CD4-positive, alpha-beta T cell treated with Interleukin-17A for 1 hour (primary cell): ENCODE measurements around the gene DNTT.

Experiments
- DNase-seq: peaks from one replicate; pipeline ENCODE4 v3.0.0-alpha.2; 2020

The DNTT gene

DNA sequence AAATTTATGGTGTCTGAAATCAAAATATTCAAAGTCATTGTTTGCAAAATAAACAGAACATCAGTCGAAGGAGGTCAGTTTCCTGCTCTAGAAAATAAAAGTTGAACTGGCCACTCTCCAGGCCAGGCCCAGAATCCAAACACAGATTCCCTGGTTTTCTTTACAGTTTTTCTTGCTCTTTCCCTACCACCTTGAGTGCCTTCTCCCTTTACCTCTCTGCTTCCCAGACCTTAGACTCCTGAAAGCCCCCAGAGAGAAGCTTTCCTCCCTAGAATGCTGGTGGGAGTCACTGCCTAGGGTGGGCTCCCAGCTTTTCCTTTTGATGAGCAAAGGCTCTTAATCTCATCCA is 6.1 kb downstream of the DNTT start:
- no peak for DNase-seq

DNA sequence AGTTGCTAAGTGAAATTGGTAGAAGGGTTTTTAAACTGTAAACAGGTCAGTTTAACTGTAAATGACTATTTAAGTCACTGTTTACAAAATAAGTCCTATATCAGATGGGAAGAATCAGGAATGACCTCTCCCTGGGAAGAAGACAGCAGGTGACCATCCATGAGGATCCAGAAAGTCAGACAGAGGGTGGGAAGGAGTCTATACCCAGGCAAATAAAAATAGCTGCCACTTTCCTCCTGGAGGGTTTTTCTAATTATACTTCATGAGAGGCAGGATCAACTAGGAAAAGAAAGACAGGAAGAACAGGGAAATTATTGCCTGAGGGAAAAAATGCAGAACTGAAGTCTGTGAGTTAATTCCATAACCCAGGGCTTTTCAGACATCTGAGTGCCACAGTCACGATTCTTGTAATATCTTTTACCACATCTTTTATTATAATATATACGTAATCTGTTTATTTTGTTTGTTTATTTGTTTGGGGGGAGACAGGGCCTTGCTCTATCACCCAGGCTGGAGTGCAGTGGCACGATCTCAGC is 7.0 kb downstream of the DNTT start:
- DNase-seq = no peak

DNA sequence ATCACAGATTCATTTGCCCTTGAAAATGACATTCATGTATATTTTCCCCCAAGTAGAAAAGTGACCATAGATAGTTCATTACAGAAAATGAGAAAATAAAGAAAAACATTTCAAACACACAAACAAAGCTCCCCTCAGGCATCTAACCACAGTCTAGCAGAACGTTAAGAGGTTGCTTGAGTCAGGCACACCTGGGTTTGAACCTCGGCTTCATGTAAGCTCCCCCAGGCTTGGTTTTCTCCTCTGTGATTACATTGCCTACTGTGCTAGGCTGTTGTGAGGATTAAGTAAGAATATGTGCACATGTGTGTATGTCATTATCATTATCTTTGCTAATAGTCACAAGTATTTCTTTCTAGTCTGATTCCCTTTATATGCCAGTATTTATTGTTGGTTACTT is 9.1 kb downstream of the DNTT start:
- DNase-seq = no peak

DNA sequence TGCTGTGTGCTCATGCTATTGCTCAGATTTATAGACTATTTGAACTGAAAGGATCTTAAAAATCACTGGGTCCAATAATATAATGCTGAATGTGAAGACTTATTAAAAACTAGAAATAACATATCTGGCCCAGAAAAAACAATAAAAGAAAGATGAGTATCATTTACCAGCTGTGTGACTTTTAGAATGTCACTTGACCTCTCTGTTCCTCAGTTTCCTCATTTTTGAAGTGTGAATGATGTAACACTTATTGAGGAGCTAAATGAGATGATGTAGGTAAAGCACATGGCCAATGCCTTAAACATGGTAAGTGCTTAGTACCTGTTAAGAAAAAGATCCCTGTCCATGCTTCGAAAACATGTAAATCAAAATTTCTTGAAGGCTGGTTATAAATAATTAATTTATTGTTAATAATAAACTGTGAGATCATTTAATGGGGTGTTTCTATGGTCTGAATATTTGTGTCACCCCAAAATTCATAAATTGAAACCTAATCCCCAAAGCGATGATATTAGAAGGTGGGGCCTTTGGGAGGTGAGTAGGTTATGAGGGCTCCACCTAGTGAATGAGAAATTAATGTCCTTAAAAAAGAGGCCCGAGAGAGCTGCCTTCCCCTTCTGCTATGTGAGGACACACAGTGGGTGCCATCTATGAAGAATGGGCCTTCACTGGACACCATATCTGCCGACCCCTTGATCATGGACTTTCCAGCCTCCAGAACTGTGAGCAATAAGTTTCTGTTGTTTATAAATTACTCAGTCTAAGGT is 13.0 kb downstream of the DNTT start:
- DNase-seq = no peak

DNA sequence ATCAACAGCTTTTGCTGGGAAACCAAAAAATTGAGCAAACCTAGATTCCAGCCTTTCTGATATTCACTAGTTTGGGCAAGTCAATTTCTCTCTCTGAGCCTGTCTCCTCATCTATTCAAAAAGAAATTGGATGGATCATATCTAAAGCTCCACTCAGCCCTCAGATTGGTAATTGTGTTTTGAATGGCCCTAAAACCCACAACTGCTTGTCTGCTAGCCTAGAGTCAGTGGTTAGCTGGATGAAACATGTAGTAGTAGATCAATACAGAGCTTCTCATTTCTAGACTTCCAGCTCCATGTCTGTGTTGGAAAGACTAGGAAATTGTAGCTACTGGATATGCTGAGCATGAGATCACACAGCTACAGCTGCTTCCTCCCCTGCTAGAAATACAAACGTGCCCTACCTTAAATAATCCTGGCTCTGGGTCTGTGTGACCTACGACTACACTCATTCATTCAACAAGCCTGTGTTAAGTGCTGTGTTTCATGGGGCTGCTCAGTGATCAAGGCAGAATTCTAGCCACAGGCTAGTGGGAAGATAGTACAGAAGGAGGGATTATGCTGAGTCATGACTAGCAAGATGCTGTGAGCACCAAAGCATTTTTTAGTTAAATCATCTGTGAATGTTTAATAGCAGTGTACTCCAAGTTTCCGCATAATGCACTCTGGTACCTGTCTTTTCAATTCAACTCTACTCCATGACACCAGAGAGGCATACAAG is 15.7 kb downstream of the DNTT start:
- no peak for DNase-seq

DNA sequence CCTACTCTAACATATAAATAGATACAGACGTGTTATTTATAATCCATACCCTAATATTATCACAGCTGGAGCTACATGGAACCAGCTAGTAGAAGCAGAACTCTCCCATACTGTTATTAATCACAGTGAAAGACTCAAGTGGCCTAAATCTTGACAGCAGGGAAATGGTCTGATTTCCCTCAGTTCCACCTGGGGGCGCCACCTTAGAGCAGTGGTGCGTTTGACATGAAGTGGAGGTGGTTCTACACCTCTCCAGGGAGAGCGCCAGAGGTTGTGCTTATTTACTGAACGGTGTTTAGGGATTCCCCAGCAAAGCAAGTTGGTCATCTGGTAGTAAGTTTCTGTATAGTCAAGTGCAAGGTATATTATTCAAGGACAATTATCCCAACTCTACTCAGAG is 17.6 kb downstream of the DNTT start:
- DNase-seq = no peak

DNA sequence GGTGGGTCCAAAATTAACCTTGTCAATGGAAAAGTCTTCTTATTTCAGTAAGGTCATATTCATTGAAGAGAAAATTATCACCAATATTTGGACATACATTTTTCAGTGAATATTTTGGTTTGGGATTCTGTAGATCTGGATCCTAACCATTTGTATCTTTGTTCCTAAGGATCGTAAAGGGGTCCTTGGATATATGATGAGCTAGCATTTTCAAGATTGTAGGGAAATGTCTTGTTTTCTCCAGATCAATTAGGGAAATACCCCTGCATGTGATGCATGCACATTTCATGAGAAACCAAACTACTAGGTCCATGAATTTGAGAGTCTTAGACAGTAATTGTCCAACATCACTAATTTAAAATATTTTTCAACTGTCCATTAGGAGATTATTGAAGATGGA is 18.0 kb downstream of the DNTT start:
- no peak for DNase-seq

DNA sequence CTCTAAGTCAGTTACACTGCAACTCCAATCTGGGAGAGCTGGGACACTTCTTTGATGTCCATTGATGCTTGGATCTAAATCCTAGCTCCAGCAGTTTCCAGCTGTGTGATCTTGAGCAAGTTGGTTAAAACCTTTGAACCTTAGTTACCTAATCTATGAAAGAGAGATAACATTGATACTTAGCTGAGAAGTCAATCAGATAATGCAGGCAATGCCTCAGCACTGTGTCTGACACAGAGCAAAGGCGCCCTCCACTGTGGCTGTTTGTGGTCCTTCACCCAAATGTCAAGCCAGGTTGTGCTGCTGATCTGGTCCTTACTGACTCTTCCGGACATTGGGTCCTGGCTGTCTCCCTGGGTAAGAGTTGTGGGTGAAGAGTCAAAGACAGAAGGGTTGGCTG is 20.2 kb downstream of the DNTT start:
- DNase-seq = no peak

DNA sequence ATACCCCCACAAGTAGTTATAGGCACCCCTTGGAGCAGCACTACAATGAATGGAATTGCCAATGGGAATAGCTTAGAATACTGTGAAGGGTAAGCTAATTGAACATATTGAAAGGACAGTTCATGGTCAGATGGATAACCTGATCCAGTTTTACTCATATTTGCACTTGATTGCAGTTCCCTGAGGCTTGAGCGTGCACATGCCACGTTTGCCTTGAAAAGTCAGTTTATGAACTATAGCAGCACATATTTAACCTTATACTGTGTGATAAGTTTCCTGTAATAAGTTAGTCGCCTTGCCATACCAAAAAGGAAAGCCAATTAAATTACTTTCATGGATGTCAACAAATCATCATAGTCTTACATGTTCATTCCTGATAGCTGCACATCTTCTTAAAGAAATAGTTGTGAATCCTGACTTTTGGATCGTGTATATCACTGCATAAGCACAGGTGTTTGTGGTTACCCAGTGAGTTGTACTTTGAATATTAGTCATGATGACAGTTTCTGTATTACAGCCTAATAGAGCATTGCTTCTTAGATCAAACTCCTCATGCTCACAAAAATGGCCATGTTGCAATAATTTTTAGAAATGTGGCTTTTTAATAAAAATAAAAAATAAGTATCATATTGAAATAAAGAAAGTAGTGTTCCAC is 21.6 kb downstream of the DNTT start:
- no peak for DNase-seq

DNA sequence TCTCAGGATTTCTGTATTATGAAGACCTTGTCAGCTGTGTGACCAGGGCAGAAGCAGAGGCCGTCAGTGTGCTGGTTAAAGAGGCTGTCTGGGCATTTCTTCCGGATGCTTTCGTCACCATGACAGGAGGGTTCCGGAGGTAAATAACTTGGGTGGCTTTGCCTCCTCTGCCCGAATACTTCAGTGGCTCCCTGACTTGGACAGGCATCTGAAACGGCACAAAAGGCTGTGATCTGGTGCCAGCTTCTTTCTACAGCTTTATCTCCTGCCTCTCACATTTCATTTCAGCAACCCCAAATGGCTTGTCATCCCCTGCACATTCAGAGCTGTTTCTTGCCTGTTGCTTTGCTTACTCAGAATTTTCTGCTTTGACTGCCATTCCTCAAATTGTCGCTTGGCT is 23.2 kb downstream of the DNTT start:
- DNase-seq = no peak

DNA sequence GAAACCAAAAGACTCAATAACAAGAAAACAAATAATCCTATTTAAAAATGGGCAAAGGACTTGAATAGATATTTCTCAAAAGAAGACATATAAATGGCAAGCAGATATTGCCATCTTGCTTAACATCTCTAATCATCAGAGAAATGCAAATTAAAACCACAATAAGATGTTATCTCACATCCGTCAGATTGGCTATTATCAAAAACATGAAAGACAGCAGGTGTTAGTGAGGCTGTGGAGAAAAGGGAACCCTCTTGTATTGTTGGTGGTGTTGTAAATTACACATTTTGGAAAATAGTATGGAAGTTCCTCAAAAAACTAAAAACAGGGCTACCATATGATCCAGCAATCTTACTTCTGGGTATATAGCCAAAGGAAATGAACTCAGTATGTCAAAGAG is 28.9 kb downstream of the DNTT start:
- peak; percentile 29 for DNase-seq

DNA sequence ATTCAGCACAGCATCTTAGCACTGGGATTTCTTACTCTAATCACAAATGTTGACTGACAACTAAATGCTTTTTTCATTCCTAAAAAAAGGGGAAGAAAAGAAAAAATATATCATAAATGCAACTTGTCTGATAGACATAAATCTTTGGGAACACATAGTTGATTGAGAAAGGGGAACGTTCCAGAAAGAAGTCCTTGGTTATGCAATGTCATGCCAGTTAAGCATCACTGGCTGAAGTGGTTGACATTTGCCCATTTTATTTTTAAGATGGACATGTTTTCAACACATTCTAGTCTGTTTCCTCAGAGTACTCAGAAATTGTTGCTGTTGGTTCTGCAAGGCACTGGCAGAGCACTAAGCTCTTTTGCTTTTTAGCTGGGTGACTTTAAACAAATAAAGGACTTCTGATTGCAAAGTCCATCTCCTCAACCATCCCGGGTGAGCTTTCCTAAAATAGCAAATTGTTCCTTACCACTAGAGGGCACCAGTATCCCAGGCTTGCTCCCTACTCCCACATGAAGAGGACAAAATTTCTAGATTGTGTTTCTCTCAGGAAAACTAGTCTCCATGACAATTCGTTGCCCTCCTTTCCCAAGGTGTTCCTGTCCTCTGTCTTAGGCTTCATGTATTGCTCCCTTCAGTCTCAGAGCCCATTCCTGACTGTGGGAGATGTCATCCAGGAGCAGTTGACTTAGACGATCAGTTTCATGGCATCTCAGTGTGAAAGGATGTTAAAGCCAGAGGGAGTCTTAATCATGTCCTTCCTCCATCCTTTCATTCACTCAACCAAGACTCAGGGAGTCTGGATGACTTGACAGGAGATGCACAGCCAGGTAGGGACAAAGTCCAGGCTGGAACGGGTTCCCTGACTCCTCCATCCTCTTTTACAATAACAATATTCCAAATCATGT is 30.6 kb downstream of the DNTT start:
- peak; percentile 23 for DNase-seq

DNA sequence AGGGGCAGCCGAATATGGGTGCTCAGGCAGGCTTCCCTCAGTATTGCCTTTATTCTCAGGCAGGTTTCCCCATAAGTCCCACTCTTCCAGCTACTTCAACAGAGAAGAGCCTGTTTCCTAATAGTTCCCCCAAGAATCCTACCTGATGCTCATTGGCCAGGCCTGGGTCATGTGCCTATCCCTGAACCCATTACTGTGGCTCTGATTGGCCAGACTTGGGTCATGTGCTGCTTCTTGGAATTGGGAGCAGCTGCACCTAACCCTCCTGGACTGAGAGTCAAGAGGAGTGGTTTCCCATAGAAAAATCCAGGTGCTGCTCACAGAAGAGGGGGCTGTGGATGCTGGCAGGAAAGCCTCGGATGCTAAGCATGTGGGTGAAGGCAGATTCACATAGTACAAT is 32.9 kb downstream of the DNTT start:
- no peak for DNase-seq

DNA sequence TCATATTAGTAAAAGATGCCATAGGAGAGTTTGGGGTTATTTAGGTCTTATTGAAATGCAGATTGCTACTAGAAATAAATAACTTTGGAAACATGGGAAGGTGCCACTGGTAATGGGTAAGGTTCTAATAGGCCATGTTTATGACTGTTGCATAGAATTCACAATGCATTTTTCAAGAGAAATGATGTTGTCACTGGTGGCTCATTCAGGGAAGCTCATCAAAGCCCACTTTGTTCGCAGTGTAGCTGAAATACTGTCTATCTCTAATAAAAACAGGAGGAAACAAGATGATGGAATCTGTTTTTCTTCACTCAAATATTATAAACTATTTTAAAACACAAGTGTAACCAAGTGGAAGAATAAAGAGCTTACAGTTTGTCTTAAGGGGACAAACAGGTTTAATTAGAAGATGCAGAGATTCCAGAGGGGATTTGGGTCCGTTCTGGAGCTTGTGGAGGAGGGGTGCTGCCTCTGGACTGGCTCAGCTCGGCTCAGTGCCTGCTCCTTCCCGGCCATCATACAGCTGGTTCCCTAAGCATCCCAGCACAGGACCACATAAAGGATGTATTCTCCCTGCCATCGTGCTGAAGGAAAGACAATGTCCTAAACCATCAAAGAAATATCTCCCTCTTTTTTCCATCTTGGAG is 34.2 kb downstream of the DNTT start:
- DNase-seq = no peak

DNA sequence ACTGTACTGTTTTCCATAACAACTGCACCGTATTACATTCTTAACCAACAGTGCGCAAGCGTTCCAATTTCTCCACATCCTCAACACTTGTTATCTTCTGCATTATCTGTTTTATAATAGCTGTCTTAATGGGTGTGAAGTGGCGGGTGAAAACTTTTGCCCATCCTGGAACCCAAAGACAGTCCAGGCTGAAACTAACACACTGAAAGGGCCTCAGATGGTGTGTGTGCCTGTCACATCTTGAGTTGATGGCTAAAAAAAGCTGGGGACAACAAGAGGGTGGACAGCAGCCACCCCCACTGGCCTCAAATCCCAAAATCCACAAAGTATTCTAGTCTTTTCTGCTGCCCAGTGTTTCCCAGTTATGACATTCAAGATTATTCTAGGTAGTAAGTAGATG is 35.1 kb downstream of the DNTT start:
- DNase-seq = no peak

DNA sequence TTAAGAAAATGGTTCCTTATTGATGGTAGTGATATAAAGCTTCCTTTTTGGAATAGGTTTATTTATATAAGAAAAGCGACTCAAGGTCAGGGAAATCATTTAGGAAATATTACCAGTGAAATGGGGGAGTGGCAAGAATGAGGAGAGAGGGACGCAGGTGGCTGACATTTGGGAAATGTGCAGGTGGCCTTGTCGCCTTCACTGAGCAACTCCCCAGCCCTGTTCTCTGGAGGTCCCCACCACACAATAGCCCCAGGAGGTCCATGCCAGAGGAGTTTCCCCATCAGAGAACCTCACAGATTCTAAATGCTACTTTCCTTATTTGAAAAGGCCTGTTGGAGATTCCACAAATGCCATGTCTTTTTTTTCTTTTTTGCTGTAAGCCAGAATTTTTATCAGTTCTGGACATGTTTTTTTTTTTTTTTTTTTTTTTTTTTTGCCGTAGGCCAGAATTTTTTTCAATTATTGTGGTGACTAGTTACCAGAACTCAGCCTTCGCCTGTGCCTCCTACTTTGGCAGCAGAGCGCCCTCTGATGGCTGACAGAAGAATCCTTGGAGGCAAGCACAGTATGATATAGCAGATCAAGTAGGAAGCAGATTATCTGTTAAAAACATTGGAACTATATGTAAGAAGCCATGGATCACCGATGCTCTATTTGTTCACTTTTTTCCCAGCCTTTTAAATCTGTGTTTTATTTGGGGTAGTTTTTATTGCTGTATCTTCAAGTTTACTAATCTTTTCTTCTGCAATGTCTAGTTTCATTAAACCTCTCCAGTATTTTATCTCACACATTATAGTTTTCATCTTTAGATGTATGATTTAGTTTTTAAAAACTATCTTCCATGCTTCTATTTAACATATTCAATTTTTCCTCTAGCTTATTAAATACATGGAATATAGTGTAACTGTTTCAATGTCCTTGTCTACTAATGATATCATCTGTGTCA is 36.0 kb downstream of the DNTT start:
- peak; percentile 49 for DNase-seq

DNA sequence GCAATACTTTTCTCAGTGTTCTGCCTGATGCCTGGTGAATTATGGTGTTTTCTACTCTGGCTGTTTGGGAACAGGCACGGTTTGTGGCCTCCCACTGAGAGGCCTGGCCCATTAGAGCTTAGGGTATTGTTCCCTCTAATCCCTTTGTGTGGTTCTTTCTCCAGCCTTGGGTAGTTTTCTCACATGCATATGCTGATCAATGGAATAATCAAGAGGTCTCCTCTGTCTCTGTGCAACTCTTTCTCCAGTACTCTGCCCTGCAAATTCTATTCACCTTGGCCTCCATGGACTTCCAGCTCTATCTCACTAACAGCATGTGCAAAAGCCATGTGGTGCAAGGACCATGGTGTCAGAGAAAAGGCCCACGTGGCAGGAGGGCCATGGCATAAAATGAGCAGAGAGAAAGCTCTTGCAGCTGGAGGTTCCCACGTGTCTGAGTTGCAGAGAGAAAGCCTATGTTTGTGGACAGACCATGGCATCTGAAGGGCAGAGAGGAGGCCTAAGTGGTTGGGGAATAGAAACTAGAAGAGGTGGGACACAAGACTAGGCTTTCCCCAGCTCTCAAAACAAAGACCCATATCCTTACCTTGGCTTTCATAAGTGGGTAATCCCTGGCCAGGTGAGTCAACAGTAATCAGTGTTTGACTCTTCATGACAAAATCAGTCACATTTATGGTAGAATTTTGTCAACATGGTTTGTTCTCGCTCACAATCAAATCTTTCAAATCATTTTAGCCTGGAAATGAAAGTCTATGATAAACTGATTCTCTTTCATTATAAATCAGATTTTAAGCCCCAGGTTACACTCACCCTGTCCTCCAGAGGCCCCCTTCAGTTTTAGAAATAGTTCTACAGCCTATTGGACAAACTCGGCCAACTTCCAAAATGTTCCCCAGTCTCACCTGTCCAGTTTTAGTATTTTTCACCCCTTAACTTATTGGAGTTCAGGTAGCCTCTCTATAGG is 37.3 kb downstream of the DNTT start:
- DNase-seq = no peak

DNA sequence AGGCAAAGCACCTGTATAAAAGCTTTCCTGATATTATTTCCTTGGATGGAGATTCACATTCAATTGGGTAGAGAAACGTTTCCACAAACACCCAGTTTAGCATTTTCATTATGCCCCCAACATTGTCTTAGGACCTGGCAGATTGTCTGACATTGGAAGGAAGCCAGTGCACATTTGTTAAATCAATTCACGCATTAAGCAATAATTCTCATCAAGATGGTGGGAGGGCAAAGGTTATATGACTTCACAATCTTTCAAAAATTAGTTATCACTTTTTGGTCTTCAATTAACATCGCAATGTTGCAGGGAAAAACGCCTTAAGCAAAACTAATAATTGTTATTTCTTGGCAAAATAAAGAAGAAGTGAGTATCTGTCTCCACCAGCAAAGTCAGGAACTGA is 38.2 kb downstream of the DNTT start:
- no peak for DNase-seq

DNA sequence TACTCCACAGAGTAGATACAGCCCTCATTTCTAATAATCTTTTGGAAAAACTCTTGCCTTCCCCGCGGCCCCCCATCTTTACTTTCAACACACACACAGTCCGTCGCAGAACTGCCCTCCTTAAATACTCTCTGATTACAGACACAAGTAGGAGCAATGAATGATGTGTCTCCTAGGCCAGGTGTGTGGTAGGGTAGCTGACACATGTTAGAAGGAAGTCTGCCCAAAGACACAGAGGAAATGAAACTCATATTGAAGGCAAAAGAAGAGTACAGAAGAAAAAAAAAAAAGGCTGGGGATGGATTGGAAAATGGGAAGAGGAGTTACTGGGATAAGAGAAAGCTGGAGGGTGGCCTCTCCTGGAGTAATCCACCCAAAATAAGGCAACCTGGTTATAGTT is 39.9 kb downstream of the DNTT start:
- no peak for DNase-seq

DNA sequence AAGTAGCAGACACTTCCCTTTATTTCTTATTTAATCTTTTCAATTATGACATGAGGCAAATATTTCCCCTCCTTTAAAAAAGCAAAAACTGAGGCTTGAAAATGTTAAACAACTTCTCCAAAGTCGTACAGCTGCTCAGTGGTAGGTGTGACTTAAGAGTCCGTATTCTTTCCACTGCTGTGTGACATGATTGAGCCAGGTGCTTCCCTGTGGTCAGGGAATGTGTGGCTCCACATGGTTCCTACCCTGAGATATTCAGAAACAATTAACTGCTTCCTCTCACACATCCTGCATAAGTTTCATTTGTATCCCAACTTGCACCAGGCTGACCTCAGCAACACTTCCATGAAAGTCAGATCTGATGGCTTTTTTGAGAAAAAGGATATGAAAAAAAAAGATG is 41.0 kb downstream of the DNTT start:
- DNase-seq = no peak
